Endothelial cell of umbilical vein (primary cell): ENCODE results near the gene GAP43. TPM values are rescaled to one million over a fixed set of nuclear protein-coding genes. Genes with fewer than 3 reads are reported as not detected.

ENCODE experiments used
- BruUV-seq: library from RNA; stranded (reverse); fragments of 400-500 nt; replicated peaks from 2 replicates; lab custom pipeline; 2021; lab: Mats Ljungman, UMichigan
- CTCF ChIA-PET: fragments of 300-600, 350-600 bp; sonication (Branson Sonifier 250); formaldehyde crosslinking; loops from one replicate; lab custom pipeline; 2021; ENCODE audit warnings: antibody characterized with exemption, inconsistent platforms; lab: Charles Lee
- POLR2A ChIA-PET: fragments of 300-600, 350-600 bp; sonication (Branson Sonifier 250); formaldehyde crosslinking; loops from one replicate; lab custom pipeline; 2021; ENCODE audit warnings: antibody characterized with exemption, inconsistent platforms; lab: Charles Lee
- DNase-seq: peaks from one replicate; pipeline ENCODE4 v3.0.0-alpha.2; 2011; ENCODE audit warnings: low read depth, low spot score
- FAIRE-seq: peaks from 2 replicates; lab custom pipeline; 2011; peaks lifted over from hg19 to GRCh38; lab: Jason Lieb, UNC
- H2AFZ ChIP-seq: 2 replicates; pipeline ENCODE4 v1.6.0; 2012; ENCODE audit warnings: low read depth, low read length, control low read depth, inconsistent platforms
- H3K27ac ChIP-seq: 2 replicates; pipeline ENCODE4 v1.5.1; 2011; ENCODE audit warnings: low read depth, mild to moderate bottlenecking, control low read depth, low read length, moderate library complexity; ENCODE audit not compliant: insufficient read depth
- H3K27me3 ChIP-seq, 2 experiments: 2 replicates each; pipeline versions ENCODE4 v1.6.0 to v1.6.1; 2011; ENCODE audit warnings: low read length in 2 of 2, mixed read lengths in 1 of 2; ENCODE audit not compliant: control insufficient read depth in 2 of 2, insufficient read depth in 2 of 2
- H3K36me3 ChIP-seq, 2 experiments: 2 replicates in 1 of 2; 3 replicates in 1 of 2; pipeline ENCODE4 v1.5.1; 2011; ENCODE audit warnings: low read length in 2 of 2, mild to moderate bottlenecking in 1 of 2, moderate library complexity in 1 of 2; ENCODE audit not compliant: control insufficient read depth in 2 of 2, insufficient read depth in 2 of 2; ENCODE audit errors: extremely low read depth in 1 of 2
- H3K4me1 ChIP-seq: 3 replicates; pipeline ENCODE4 v1.5.1; 2011; ENCODE audit warnings: mild to moderate bottlenecking, low read length; ENCODE audit not compliant: control insufficient read depth, insufficient read depth; ENCODE audit errors: extremely low read depth
- H3K4me2 ChIP-seq: 2 replicates; pipeline ENCODE4 v1.6.1; 2011; ENCODE audit warnings: low read length, control low read depth, mixed read lengths; ENCODE audit not compliant: insufficient read depth
- H3K4me3 ChIP-seq, 3 experiments: fragments of 200-600 bp in 1 of 3; sonication (generic), shearing (Covaris generic) in 1 of 3; replicated peaks in 1 of 3; 2 replicates each; pipeline ENCODE4 v1.5.1; 2011 to 2016; ENCODE audit warnings: control low read depth in 3 of 3, low read length in 3 of 3, mild to moderate bottlenecking in 2 of 3, inconsistent platforms in 1 of 3, low read depth in 1 of 3, moderate library complexity in 1 of 3; ENCODE audit not compliant: insufficient read depth in 1 of 3
- H3K79me2 ChIP-seq: 2 replicates; pipeline ENCODE4 v1.6.0; 2012; ENCODE audit warnings: low read length, inconsistent platforms; ENCODE audit not compliant: control insufficient read depth, insufficient read depth
- H3K9ac ChIP-seq: replicated peaks from 2 replicates; pipeline ENCODE3; 2011; ENCODE audit warnings: low read length, control low read depth; ENCODE audit not compliant: insufficient read depth; ENCODE audit errors: extremely low read depth
- H3K9me1 ChIP-seq: replicated peaks from 3 replicates; pipeline ENCODE4 v1.6.0; 2011; ENCODE audit warnings: mild to moderate bottlenecking, low read length; ENCODE audit not compliant: control insufficient read depth, insufficient read depth; ENCODE audit errors: extremely low read depth
- H3K9me3 ChIP-seq: replicated peaks from 2 replicates; pipeline ENCODE4 v1.5.1; 2012; ENCODE audit warnings: low read length, inconsistent platforms; ENCODE audit not compliant: control insufficient read depth, insufficient read depth
- H4K20me1 ChIP-seq: replicated peaks from 2 replicates; pipeline ENCODE3; 2011; ENCODE audit warnings: mild to moderate bottlenecking, low read length; ENCODE audit not compliant: control insufficient read depth, insufficient read depth; ENCODE audit errors: extremely low read depth
- CTCF ChIP-seq, 2 donors: IDR thresholded peaks; 1 replicate in 1 of 2; 2 replicates in 1 of 2; pipeline ENCODE4 v1.5.1; 2011; ENCODE audit warnings: low read length in 2 of 2, mild to moderate bottlenecking in 2 of 2, moderate library complexity in 2 of 2, control low read depth in 1 of 2, inconsistent platforms in 1 of 2, low read depth in 1 of 2; ENCODE audit not compliant: insufficient read depth in 1 of 2; ENCODE audit errors: extremely low read depth in 1 of 2
- EZH2 ChIP-seq: IDR thresholded peaks from 2 replicates; pipeline ENCODE4 v1.6.1; 2012; ENCODE audit warnings: borderline replicate concordance, low read depth, mild to moderate bottlenecking, moderate library complexity, low read length, inconsistent platforms; ENCODE audit not compliant: severe bottlenecking
- FOS ChIP-seq: IDR thresholded peaks from 2 replicates; pipeline ENCODE4 v1.6.1; 2011; ENCODE audit warnings: mild to moderate bottlenecking, low read length, moderate library complexity, borderline replicate concordance; ENCODE audit not compliant: insufficient read depth
- GATA2 ChIP-seq: IDR thresholded peaks from 2 replicates; pipeline ENCODE4 v1.7.0; 2011; ENCODE audit warnings: low read depth, mild to moderate bottlenecking, moderate library complexity, mixed read lengths, low read length; ENCODE audit not compliant: insufficient read length, insufficient read depth
- JUN ChIP-seq: IDR thresholded peaks from 2 replicates; pipeline ENCODE4 v1.6.1; 2011; ENCODE audit warnings: borderline replicate concordance, low read depth; ENCODE audit not compliant: insufficient read length, insufficient read depth
- MAX ChIP-seq: IDR thresholded peaks from 2 replicates; pipeline ENCODE4 v1.6.1; 2011; ENCODE audit not compliant: insufficient read depth, insufficient read length
- MYC ChIP-seq: IDR thresholded peaks from one replicate; pipeline ENCODE4 v1.6.1; 2011; ENCODE audit warnings: mild to moderate bottlenecking, low read depth, low read length
- POLR2A ChIP-seq: IDR thresholded peaks from 2 replicates; pipeline ENCODE4 v1.6.1; 2012; ENCODE audit warnings: low read depth, mild to moderate bottlenecking, control low read depth, low read length
- POLR2AphosphoS5 ChIP-seq: IDR thresholded peaks from 2 replicates; pipeline ENCODE4 v1.6.1; 2012; ENCODE audit warnings: low read depth, mild to moderate bottlenecking, control low read depth, low read length, moderate library complexity; ENCODE audit not compliant: insufficient read depth
- dilution Hi-C: fragments of 300-500 bp; cut with MboI; formaldehyde crosslinking; loops from one replicate; pipeline ENCODE4 v1.15.0; 2019; ENCODE audit warnings: low sequenced_read_pairs; ENCODE audit not compliant: extremely low pct_ligation_motif_present
- intact Hi-C: fragments of 100-400 bp; cut with micrococcal nuclease; formaldehyde crosslinking; loops from one replicate; pipeline ENCODE4 v1.10.0; 2022
- polyA plus RNA-seq, 4 experiments: library from polyadenylated mRNA; depleted of rRNA in 3 of 4; stranded (reverse) in 3 of 4; unstranded in 1 of 4; fragments of >200 nt; gene quantifications; 2 replicates each; pipeline versions ENCODE4 v1.2.1 to v1.2.3, GENCODE V29; 2011 to 2012; ENCODE audit warnings: missing spikeins in 1 of 4
- total RNA-seq: library from RNA; stranded (reverse); gene quantifications from 2 replicates; pipeline ENCODE4 v1.2.3, GENCODE V29; 2021

The GAP43 gene
- total and polyA plus RNA-seq, 2 donors (not counting 3 experiments of a cell fraction or from before 2014, with no cell fraction given) = 0.06 TPM; not detected in 1

GRCh38 chr3:115702598-115702997, 79.3 kb downstream of the GAP43 start:
- H3K4me2 ChIP-seq = no peak overlapping the region
- DNase-seq (no peak), FAIRE-seq (no peak)
- no peaks in the 10 kb centered on the region for H3K9me3 ChIP-seq
- BruUV-seq = no TSS peak
- H3K79me2 ChIP-seq = no peaks in the 10 kb centered on the region
- H3K9ac ChIP-seq = no peak overlapping the region
- POLR2A ChIA-PET = no interaction called here
- intact Hi-C loops = no loop called here
- H3K27ac ChIP-seq = no peak overlapping the region
- peaks cover 1 to 9% of the 10 kb centered on the region in 2 experiments for H3K27me3 ChIP-seq
- H2AFZ ChIP-seq = no peak overlapping the region
- no peak overlapping the region for H3K4me3 ChIP-seq
- CTCF ChIA-PET = no interaction called here
- H3K4me1 ChIP-seq = no peaks in the 10 kb centered on the region
- H3K9me1 ChIP-seq = no peaks in the 10 kb centered on the region
- H4K20me1 ChIP-seq = no peaks in the 10 kb centered on the region
- no peaks in the 10 kb centered on the region for H3K36me3 ChIP-seq
- dilution Hi-C loops = no loop called here
- TF ChIP-seq GATA2 = no peak
- no peak for TF ChIP-seq FOS
- TF ChIP-seq MYC = no peak
- no peak for TF ChIP-seq POLR2AphosphoS5
- TF ChIP-seq MAX = no peak
- TF ChIP-seq JUN = no peak
- no peak for TF ChIP-seq POLR2A
- TF ChIP-seq EZH2 = no peak
- no peak for TF ChIP-seq CTCF (IDR thresholded peaks at IDR 0.05; ENCODE audit: extremely low read depth in 1 of 2, insufficient read depth in 1 of 2, low read depth in 1 of 2, low read length in 2 of 2)
